ENCODE measurements around the gene LILRB5. TPM values are rescaled to one million over a fixed set of nuclear protein-coding genes. Genes with fewer than 3 reads are reported as not detected.
"Not testable (repeated sequence)": the region's sequence is repeated elsewhere in the genome, so short reads cannot be mapped to it uniquely, and the experiment has no call there.

The LILRB5 gene
- polyA plus RNA-seq, 2 of the 4 experiments (the other 2 are of a cell fraction) = not detected

GRCh38 chr19:54207676-54207982 is 49.4 kb downstream of the LILRB5 start:
- ATAC-seq = no peak
- no peak for FAIRE-seq
- peak overlapping the region in 1 of 2 experiments; percentile 68; a peak in 1 of 6 replicates for H3K27ac ChIP-seq
- DNase-seq (ENCODE audit: low read depth in 1 of 2, low spot score in 1 of 2) = no peak
- TF ChIP-seq CHD2 (IDR thresholded peaks at IDR 0.05; ENCODE audit: low read length, partially characterized antibody) (no peak), HES2 (IDR thresholded peaks at IDR 0.05) (no peak), EHF (CRISPR knock-in tag; IDR thresholded peaks at IDR 0.05) (no peak)
- peak overlapping the region; percentile 93 for H3K4me2 ChIP-seq
- CTCF ChIA-PET = interaction anchor here (0.6 to 2.2 kb wide), 4 partner anchors 15 to 39 kb away, joined by 3 to 8 read pairs (median 6); no protein-coding TSS in a partner anchor
- no peaks in the 10 kb centered on the region for H3K9me3 ChIP-seq
- 91% methylated on average over 5 of the region's 5 CpGs for WGBS (ENCODE audit: missing lambda C conversion rate)
- peak overlapping the region; percentile 7; the same call in 1 of the 3 replicates for H3K4me3 ChIP-seq
- POLR2A ChIA-PET = interaction anchor here (2.7 to 5.0 kb wide), 2 partner anchors 17 to 70 kb away, joined by 14 to 55 read pairs; partner anchors contain the start of genes CNOT3, MBOAT7 and TSEN34
- H3K4me1 ChIP-seq = peaks cover 87% of the 10 kb centered on the region

GRCh38 chr19:54207193-54207592 is 49.9 kb downstream of the LILRB5 start:
- not testable (repeated sequence) for FAIRE-seq; DNase-seq (ENCODE audit: low read depth in 1 of 2, low spot score in 1 of 2); H3K9me3 ChIP-seq; H3K4me3 ChIP-seq; H3K27ac ChIP-seq; ATAC-seq
- 90% methylated on average over 23 of the region's 23 CpGs for WGBS (ENCODE audit: missing lambda C conversion rate)
- ChIA-PET CTCF (interaction anchor here (0.9 to 2.6 kb wide), 3 partner anchors 12 to 39 kb away, joined by 4 to 9 read pairs (median 8); no protein-coding TSS in a partner anchor), POLR2A (interaction anchor here (5.0 kb wide), 1 partner anchor 17 kb away, joined by 55 read pairs; the partner anchor contains the start of genes MBOAT7 and TSEN34)
- peak overlapping the region; percentile 93 for H3K4me2 ChIP-seq
- H3K4me1 ChIP-seq = peaks cover 92% of the 10 kb centered on the region

DNA sequence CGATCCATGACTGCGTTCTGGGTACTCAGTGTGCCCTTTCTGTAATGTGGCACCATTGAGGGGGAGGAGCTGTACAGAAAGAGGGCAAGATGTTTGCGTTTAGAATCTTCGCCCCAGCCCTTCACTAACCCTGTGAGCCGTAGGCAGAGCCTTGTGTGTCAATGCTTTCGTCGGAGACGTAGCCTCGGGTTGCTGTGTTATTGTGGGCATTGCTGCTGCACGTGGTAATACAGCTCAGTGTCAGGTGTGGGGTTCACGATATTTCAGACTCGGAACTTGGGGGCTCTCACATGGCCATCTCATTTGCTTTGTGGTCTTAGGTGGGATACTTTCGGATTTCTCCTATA is 50.3 kb downstream of the LILRB5 start:
- WGBS (ENCODE audit: missing lambda C conversion rate) = 78% methylated on average over 13 of the region's 13 CpGs
- ChIA-PET POLR2A (interaction anchor here (5.0 kb wide), 1 partner anchor 16 kb away, joined by 55 read pairs; the partner anchor contains the start of genes MBOAT7 and TSEN34), CTCF (interaction anchor here (0.9 to 2.6 kb wide), 3 partner anchors 11 to 38 kb away, joined by 4 to 9 read pairs (median 8); no protein-coding TSS in a partner anchor)
- Histone ChIP-seq H3K4me1 (peaks cover 95% of the 10 kb centered on the region), H3K27ac (no peak overlapping the region), H3K4me2 (peak overlapping the region; percentile 93; the same call in 2 of the 3 replicates), H3K9me3 (no peaks in the 10 kb centered on the region), H3K4me3 (no peak overlapping the region)
- TF ChIP-seq, protein P1, sequence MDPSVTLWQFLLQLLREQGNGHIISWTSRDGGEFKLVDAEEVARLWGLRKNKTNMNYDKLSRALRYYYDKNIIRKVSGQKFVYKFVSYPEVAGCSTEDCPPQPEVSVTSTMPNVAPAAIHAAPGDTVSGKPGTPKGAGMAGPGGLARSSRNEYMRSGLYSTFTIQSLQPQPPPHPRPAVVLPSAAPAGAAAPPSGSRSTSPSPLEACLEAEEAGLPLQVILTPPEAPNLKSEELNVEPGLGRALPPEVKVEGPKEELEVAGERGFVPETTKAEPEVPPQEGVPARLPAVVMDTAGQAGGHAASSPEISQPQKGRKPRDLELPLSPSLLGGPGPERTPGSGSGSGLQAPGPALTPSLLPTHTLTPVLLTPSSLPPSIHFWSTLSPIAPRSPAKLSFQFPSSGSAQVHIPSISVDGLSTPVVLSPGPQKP (IDR thresholded peaks at IDR 0.05; ENCODE audit: low read depth, low read length) = no peak
- 0 out of 2 replicates have a peak, but pooled peaks have one; percentile 26 for TF ChIP-seq MAX (IDR thresholded peaks at IDR 0.05)
- FAIRE-seq = no peak
- no peak for DNase-seq (ENCODE audit: low read depth in 1 of 2, low spot score in 1 of 2)
- no peak for ATAC-seq

DNA sequence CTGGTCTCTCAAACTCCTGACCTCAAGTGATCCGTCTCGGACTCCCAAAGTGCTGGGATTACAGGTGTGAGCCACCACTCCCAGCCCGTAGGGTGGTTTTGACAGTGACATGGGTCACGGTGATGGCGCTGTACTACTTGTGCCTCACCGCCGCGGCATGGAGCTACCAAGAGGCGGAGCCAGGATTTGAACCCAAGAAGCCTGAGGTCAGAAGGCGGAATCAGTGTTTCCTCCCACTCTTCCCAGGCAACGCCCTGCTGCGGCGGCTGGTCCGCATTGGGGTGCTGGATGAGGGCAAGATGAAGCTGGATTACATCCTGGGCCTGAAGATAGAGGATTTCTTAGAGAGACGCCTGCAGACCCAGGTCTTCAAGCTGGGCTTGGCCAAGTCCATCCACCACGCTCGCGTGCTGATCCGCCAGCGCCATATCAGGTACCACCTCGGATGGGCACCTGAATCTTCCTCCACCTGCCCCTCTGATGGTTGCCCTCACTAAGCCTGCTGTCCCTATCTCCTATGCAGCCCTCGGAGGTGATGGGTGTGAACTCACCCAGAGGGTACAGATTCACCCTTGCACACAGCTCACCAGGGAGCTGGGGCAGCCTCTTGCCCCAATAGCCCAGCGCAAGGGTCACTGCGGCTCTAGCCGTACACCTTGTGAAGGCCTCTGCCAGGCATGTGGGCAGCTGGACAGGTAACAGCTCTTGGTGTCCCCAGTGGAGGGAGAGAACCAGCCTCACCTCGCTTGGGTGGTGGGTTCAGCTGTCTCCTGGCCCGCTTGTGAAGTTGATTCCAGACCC is 50.8 kb downstream of the LILRB5 start:
- TF ChIP-seq KDM1A (IDR thresholded peaks at IDR 0.05; ENCODE audit: low read depth) (no peak), RFX5 (IDR thresholded peaks at IDR 0.05) (no peak), ZFP36 (IDR thresholded peaks at IDR 0.05; ENCODE audit: borderline replicate concordance, partially characterized antibody) (no peak), TFCP2L1 (CRISPR knock-in tag; IDR thresholded peaks at IDR 0.05) (no peak), CBX8 (IDR thresholded peaks at IDR 0.05) (no peak), POLR2A (IDR thresholded peaks at IDR 0.05; ENCODE audit: low read length) (no peak), JUN (IDR thresholded peaks at IDR 0.05) (peak in 1 of 2 experiments; percentile 28; a peak in 2 of 5 replicates)
- ATAC-seq (no peak), FAIRE-seq (no peak), DNase-seq (ENCODE audit: low read depth in 1 of 2, low spot score in 1 of 2) (no peak)
- H3K4me2 ChIP-seq = peak overlapping the region; percentile 93
- ChIA-PET POLR2A (interaction anchor here (5.0 kb wide), 1 partner anchor 16 kb away, joined by 55 read pairs; the partner anchor contains the start of genes MBOAT7 and TSEN34), CTCF (interaction anchor here (0.9 to 2.6 kb wide), 3 partner anchors 11 to 38 kb away, joined by 4 to 9 read pairs (median 8); no protein-coding TSS in a partner anchor)
- no peak overlapping the region for H3K4me3 ChIP-seq
- peaks cover 93% of the 10 kb centered on the region for H3K4me1 ChIP-seq
- no peaks in the 10 kb centered on the region for H3K9me3 ChIP-seq
- H3K27ac ChIP-seq = no peak overlapping the region
- 91% methylated on average over 27 of the region's 27 CpGs for WGBS (ENCODE audit: missing lambda C conversion rate)
